Chondrocyte (in vitro differentiated cells): Measurements from ENCODE around the gene KIAA0040. TPM values are rescaled to one million over a fixed set of nuclear protein-coding genes. Genes with fewer than 3 reads are reported as not detected.

Experiments used
- DNase-seq: peaks from one replicate; pipeline ENCODE4 v3.0.0; 2021; ENCODE audit warnings: mixed read lengths, low spot score
- H3K27ac Mint-ChIP-seq: one replicate; pipeline ENCODE4 v1.8.0; 2021; ENCODE audit warnings: mild to moderate bottlenecking, moderate library complexity, mixed read lengths; ENCODE audit not compliant: unreplicated experiment
- H3K27me3 Mint-ChIP-seq: 2 replicates; pipeline ENCODE4 v1.8.0; 2021; ENCODE audit warnings: low read depth, mixed read lengths
- H3K36me3 Mint-ChIP-seq: 2 replicates; pipeline ENCODE4 v1.8.0; 2021; ENCODE audit warnings: low read depth, mixed read lengths
- H3K4me1 Mint-ChIP-seq: 2 replicates; pipeline ENCODE4 v1.8.0; 2021; ENCODE audit warnings: low read depth, mild to moderate bottlenecking, mixed read lengths
- H3K4me3 Mint-ChIP-seq: one replicate; pipeline ENCODE4 v1.8.0; 2021; ENCODE audit warnings: mild to moderate bottlenecking, moderate library complexity, mixed read lengths; ENCODE audit not compliant: unreplicated experiment
- H3K9me3 Mint-ChIP-seq: 2 replicates; pipeline ENCODE4 v1.8.0; 2021; ENCODE audit warnings: low read depth, mixed read lengths
- CTCF ChIP-seq: fragments of 200-600 bp; sonication (generic); IDR thresholded peaks from 2 replicates; pipeline ENCODE4 v1.5.0; 2021; ENCODE audit warnings: antibody characterized with exemption, mild to moderate bottlenecking, moderate library complexity
- total RNA-seq: library from RNA; stranded (reverse); gene quantifications from 3 replicates; pipeline ENCODE4 v1.2.1, GENCODE V29; 2021

The KIAA0040 gene
- total RNA-seq, 1 donor from 2014 or later = 0.75 TPM

DNA sequence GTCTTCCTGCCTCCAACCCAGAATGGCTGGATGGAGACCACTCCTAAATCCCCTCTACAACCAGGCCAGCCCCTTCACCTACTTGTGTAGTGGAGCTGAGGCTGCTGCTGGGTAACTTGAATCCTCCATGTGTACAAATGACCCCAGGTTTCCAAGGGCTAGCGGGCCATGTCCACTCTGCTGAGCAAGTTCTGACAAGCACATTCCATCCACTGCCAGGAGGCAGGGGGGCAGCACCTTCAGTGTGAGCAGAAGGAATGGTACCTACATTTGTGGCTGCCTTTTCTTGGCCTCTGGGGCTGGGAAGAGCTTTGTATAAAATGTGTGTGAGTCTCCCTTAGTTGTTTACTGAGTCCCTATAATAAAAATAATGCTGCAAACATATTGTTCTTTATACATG is 14.5 kb downstream of the KIAA0040 start:
- no peak for TF ChIP-seq CTCF
- no peak overlapping the region for H3K27ac Mint-ChIP-seq
- no peaks in the 10 kb centered on the region for H3K36me3 Mint-ChIP-seq
- H3K27me3 Mint-ChIP-seq = peaks cover 8% of the 10 kb centered on the region
- no peak for DNase-seq
- H3K4me1 Mint-ChIP-seq = peaks cover 6% of the 10 kb centered on the region
- no peaks in the 10 kb centered on the region for H3K9me3 Mint-ChIP-seq
- no peak overlapping the region for H3K4me3 Mint-ChIP-seq

- DNase-seq = no peak
- Mint-ChIP-seq H3K27ac (no peak overlapping the region), H3K4me3 (no peak overlapping the region), H3K9me3 (no peaks in the 10 kb centered on the region), H3K36me3 (no peaks in the 10 kb centered on the region), H3K4me1 (peaks cover 6% of the 10 kb centered on the region), H3K27me3 (peaks cover 5% of the 10 kb centered on the region)
- TF ChIP-seq CTCF = no peak
These were observed 16.3 kb downstream of the KIAA0040 start for GRCh38 chr1:175176246-175176645.

- H3K36me3 Mint-ChIP-seq = no peaks in the 10 kb centered on the region
- no peaks in the 10 kb centered on the region for H3K9me3 Mint-ChIP-seq
- H3K4me1 Mint-ChIP-seq = peaks cover 6% of the 10 kb centered on the region
- H3K4me3 Mint-ChIP-seq = no peak overlapping the region
- no peak for TF ChIP-seq CTCF
- peaks cover 3% of the 10 kb centered on the region for H3K27me3 Mint-ChIP-seq
- H3K27ac Mint-ChIP-seq = no peak overlapping the region
- DNase-seq = no peak
These were observed 18.1 kb downstream of the KIAA0040 start for GRCh38 chr1:175174309-175175102.

DNA sequence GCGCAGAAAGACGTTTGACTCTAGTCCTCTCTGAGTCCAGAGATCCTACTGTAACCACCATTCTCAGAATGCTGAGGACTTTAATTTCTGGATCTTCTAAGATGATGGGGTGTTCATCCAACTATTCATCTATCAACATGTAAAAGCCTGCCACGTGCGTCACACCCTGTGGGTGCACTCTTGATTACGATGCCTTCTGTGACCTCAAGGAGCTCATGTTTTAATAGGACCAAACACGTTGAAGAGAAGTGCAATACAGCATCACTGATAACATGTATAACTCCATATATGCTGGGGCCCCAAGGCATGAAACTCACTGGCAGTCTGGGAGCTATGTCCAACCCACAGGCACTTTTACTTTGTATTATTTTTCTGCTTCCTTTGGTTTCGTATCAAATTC is 19.0 kb downstream of the KIAA0040 start:
- no peak overlapping the region for H3K27ac Mint-ChIP-seq
- H3K4me1 Mint-ChIP-seq = peaks cover 6% of the 10 kb centered on the region
- H3K9me3 Mint-ChIP-seq = no peaks in the 10 kb centered on the region
- no peaks in the 10 kb centered on the region for H3K36me3 Mint-ChIP-seq
- no peak for DNase-seq
- H3K27me3 Mint-ChIP-seq = peaks cover 3% of the 10 kb centered on the region
- no peak overlapping the region for H3K4me3 Mint-ChIP-seq
- no peak for TF ChIP-seq CTCF

DNA sequence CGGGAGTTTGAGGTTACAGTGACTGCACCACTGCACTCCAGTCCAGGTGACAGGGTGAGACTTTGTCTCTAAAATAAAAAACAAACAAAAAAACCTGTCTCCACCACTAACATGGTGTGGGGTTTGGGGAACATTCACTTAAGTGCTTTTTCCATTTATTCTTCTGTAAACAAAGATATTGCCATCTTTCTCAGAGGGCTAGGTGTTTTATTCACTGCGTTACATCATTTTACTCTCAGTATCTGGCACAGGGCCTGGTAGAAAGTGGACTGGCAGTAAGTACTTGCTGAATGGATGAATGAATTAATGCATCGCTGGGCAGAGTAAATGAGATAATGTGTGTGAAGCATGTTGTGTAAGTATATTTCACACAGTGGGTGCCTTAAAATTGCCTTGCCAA is 20.1 kb downstream of the KIAA0040 start:
- TF ChIP-seq CTCF = no peak
- peaks cover 6% of the 10 kb centered on the region for H3K4me1 Mint-ChIP-seq
- H3K4me3 Mint-ChIP-seq = no peak overlapping the region
- H3K27me3 Mint-ChIP-seq = peaks cover 4% of the 10 kb centered on the region
- H3K36me3 Mint-ChIP-seq = no peaks in the 10 kb centered on the region
- no peak overlapping the region for H3K27ac Mint-ChIP-seq
- H3K9me3 Mint-ChIP-seq = no peaks in the 10 kb centered on the region
- no peak for DNase-seq
